ENCODE data around the gene CCT8L2. TPM values are rescaled to one million over a fixed set of nuclear protein-coding genes. Genes with fewer than 3 reads are reported as not detected.
A peak's percentile ranks its signal among the peaks of the same experiment; 100 is the strongest.
"Not testable (repeated sequence)": the region's sequence is repeated elsewhere in the genome, so short reads cannot be mapped to it uniquely, and the experiment has no call there.

Gene CCT8L2
- not detected in 2 replicates for total RNA-seq (2012; rRNA removed)

DNA sequence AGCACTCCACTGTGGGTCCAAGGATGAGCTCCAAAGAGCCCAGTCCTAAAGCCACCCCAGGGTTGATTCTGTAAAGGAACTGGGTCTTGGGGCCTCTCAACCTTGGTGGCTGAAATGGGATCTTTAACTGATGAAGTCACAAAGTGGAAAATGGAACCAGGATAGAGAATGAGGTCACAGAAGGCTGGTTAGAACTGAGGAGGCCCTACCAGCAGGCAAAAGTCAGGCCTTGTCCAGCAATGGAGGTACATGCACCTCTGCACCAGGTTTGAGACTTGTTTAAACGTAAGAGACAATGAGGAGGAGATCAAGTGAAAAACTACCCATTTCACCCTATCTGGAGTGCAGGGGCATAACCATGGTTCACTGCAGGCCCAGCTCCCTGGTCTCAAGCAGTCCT lies at the start of gene CCT8L2:
Gene CCT8L2 (minus strand): TSS at position 101 of the 400 bp plus-strand sequence. CDS start 260 bp downstream, outside the sequence.
- not testable (repeated sequence) for H3K36me3 ChIP-seq (ENCODE audit: insufficient read depth, low read length); H3K4me2 ChIP-seq (ENCODE audit: low read length); H3K27me3 ChIP-seq (ENCODE audit: control insufficient read depth, insufficient read depth, low read length); H3K9me3 ChIP-seq (replicated peaks; ENCODE audit: low read length); H3K4me3 ChIP-seq (ENCODE audit: low read length); H3K4me1 ChIP-seq (ENCODE audit: control insufficient read depth, insufficient read depth, low read length); H3K9ac ChIP-seq (ENCODE audit: low read depth, low read length)

DNA sequence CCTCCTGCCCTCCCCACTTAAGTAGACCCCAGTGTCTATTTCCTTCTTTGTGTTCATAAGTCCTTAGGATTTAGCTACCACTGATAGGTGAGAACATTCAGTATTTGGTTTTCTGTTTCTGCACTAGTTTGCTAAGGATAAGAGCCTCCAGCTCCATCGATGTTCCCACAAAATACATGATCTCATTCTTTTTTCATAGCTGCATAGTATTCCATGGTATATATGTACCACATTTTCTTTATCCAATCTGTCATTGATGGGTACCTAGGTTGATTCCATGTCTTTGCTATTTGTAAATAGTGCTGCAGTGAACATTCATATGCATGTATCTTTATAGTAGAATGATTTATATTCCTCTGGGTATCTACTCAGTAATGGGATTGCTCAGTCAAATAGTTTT lies 42.8 kb upstream of the CCT8L2 start:
- not testable (repeated sequence) for H3K4me3 ChIP-seq (ENCODE audit: low read length); H3K27me3 ChIP-seq (ENCODE audit: control insufficient read depth, insufficient read depth, low read length); H3K4me1 ChIP-seq (ENCODE audit: control insufficient read depth, insufficient read depth, low read length); H3K9ac ChIP-seq (ENCODE audit: low read depth, low read length); H3K9me3 ChIP-seq (replicated peaks; ENCODE audit: low read length); H3K36me3 ChIP-seq (ENCODE audit: insufficient read depth, low read length); H3K4me2 ChIP-seq (ENCODE audit: low read length)

- not testable (repeated sequence) for H3K4me1 ChIP-seq (ENCODE audit: control insufficient read depth, insufficient read depth, low read length); H3K9ac ChIP-seq (ENCODE audit: low read depth, low read length); H3K36me3 ChIP-seq (ENCODE audit: insufficient read depth, low read length); H3K4me2 ChIP-seq (ENCODE audit: low read length); H3K27me3 ChIP-seq (ENCODE audit: control insufficient read depth, insufficient read depth, low read length); H3K9me3 ChIP-seq (replicated peaks; ENCODE audit: low read length); H3K4me3 ChIP-seq (ENCODE audit: low read length)
These were observed 41.5 kb upstream of the CCT8L2 start for GRCh38 chr22:16634092-16634491.

DNA sequence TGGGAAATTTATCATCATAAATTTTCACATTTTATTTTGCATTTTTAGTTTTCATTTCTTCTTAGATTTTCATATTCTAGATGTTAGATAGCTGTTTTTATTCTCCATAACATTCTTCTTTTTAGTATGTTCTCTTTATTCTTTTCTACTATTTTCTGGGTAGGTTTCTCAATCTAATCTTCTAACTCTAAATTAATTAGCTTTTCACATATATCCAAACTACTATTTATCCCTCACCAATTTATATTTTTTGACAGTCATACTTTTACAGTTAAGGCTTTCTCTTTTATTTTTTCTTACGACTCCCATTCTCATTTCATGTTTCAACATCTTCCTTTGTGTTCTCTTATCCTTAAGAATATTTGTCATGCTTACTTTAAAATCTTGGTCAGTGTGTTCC lies 35.9 kb upstream of the CCT8L2 start:
- H3K4me3 ChIP-seq (ENCODE audit: low read length); H3K9me3 ChIP-seq (replicated peaks; ENCODE audit: low read length); H3K4me2 ChIP-seq (ENCODE audit: low read length); H3K9ac ChIP-seq (ENCODE audit: low read depth, low read length); H3K4me1 ChIP-seq (ENCODE audit: control insufficient read depth, insufficient read depth, low read length); H3K27me3 ChIP-seq (ENCODE audit: control insufficient read depth, insufficient read depth, low read length); H3K36me3 ChIP-seq (ENCODE audit: insufficient read depth, low read length): not testable (repeated sequence)

- not testable (repeated sequence) for H3K36me3 ChIP-seq (ENCODE audit: insufficient read depth, low read length); H3K4me3 ChIP-seq (ENCODE audit: low read length); H3K27me3 ChIP-seq (ENCODE audit: control insufficient read depth, insufficient read depth, low read length); H3K9me3 ChIP-seq (replicated peaks; ENCODE audit: low read length); H3K4me1 ChIP-seq (ENCODE audit: control insufficient read depth, insufficient read depth, low read length); H3K9ac ChIP-seq (ENCODE audit: low read depth, low read length); H3K4me2 ChIP-seq (ENCODE audit: low read length)
These were observed 32.4 kb upstream of the CCT8L2 start for GRCh38 chr22:16625018-16625417.

DNA sequence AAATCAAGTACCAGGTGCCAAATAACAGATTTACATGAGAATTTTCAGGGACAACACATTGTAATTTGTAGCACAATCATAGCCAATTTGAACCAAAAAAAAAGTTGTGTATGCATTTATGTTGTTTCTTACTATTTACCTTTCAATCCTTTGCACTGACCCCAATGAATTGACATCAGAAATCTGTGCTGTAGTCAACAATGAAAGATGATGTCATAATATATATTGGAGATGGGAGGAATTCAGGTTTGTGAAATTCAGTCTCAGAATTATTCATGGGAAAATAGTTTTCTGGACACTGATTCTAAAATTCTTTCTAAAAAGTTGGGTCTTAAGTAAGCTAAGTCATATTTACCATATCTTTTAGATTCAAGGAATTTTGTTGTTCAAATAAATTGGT lies 31.0 kb upstream of the CCT8L2 start:
- H3K4me1 ChIP-seq (ENCODE audit: control insufficient read depth, insufficient read depth, low read length); H3K27me3 ChIP-seq (ENCODE audit: control insufficient read depth, insufficient read depth, low read length); H3K4me3 ChIP-seq (ENCODE audit: low read length); H3K36me3 ChIP-seq (ENCODE audit: insufficient read depth, low read length); H3K4me2 ChIP-seq (ENCODE audit: low read length); H3K9ac ChIP-seq (ENCODE audit: low read depth, low read length); H3K9me3 ChIP-seq (replicated peaks; ENCODE audit: low read length): not testable (repeated sequence)

DNA sequence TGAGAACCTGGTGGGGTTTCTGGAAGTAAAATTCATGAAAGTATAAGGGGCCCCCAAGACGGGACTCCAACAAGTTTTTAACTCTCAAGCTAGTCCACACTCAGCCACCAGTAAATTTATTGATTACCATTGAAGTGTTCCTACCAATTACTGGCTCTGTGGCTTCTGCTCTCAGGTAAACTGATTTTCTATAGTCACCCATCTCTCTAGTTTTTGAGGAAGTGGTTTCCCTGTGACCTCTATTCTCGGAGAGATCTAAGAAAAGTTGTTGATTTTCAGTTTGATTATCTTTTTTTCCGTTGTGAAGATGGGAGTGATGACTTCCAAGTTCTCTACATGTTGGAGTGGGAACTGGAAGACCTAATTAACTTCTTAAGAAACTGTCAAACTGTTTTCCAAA lies 24.9 kb upstream of the CCT8L2 start:
- not testable (repeated sequence) for H3K27me3 ChIP-seq (ENCODE audit: control insufficient read depth, insufficient read depth, low read length); H3K9ac ChIP-seq (ENCODE audit: low read depth, low read length)

GRCh38 chr22:16616390-16616938 lies 23.9 kb upstream of the CCT8L2 start:
- not testable (repeated sequence) for H3K4me3 ChIP-seq (ENCODE audit: low read length); H3K9me3 ChIP-seq (replicated peaks; ENCODE audit: low read length); H3K4me2 ChIP-seq (ENCODE audit: low read length); H3K27me3 ChIP-seq (ENCODE audit: control insufficient read depth, insufficient read depth, low read length); H3K4me1 ChIP-seq (ENCODE audit: control insufficient read depth, insufficient read depth, low read length); H3K9ac ChIP-seq (ENCODE audit: low read depth, low read length); H3K36me3 ChIP-seq (ENCODE audit: insufficient read depth, low read length)

More for the DNA sequence above, 24.9 kb upstream of the CCT8L2 start:
- H3K9me3 ChIP-seq (replicated peaks; ENCODE audit: low read length); H3K4me1 ChIP-seq (ENCODE audit: control insufficient read depth, insufficient read depth, low read length); H3K36me3 ChIP-seq (ENCODE audit: insufficient read depth, low read length); H3K4me3 ChIP-seq (ENCODE audit: low read length); H3K4me2 ChIP-seq (ENCODE audit: low read length): not testable (repeated sequence)

DNA sequence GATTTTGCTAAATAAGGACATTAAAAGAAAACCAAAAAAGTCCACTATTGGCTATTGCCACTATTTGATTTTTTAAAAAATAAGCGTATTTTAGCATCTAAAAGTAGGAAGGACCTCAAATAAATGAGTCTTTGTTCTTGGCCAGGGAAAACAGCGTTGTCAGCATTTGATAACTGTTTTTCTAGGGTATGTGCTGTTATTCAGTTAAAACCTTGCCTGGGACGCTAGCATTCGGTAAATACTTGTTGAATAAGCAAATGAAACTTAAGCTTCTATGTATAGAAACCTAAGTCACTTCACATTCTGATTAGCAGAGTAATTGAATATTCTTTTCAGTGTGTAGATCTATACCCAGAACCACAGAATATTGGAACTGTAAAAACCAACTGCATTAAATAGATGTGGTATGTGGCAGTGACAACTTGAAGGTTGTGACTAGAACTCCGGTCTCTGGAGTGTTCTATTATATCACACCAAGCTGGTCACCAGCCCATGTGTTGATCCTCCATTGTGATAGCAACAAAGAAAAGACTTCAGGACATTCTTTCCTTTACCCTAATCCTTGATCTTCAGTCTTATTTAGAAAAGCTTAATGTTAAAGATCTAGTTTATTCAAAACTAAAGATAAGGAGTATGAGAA lies 23.1 kb upstream of the CCT8L2 start:
- not testable (repeated sequence) for H3K4me3 ChIP-seq (ENCODE audit: low read length); H3K27me3 ChIP-seq (ENCODE audit: control insufficient read depth, insufficient read depth, low read length); H3K9ac ChIP-seq (ENCODE audit: low read depth, low read length); H3K36me3 ChIP-seq (ENCODE audit: insufficient read depth, low read length); H3K4me1 ChIP-seq (ENCODE audit: control insufficient read depth, insufficient read depth, low read length); H3K4me2 ChIP-seq (ENCODE audit: low read length); H3K9me3 ChIP-seq (replicated peaks; ENCODE audit: low read length)

- Histone ChIP-seq H3K27me3 (ENCODE audit: control insufficient read depth, insufficient read depth, low read length) (no peaks in the 10 kb centered on the region), H3K9ac (ENCODE audit: low read depth, low read length) (no peak overlapping the region), H3K36me3 (ENCODE audit: insufficient read depth, low read length) (no peaks in the 10 kb centered on the region), H3K4me2 (ENCODE audit: low read length) (peak overlapping the region; percentile 47), H3K9me3 (replicated peaks; ENCODE audit: low read length) (no peaks in the 10 kb centered on the region), H3K4me1 (ENCODE audit: control insufficient read depth, insufficient read depth, low read length) (no peaks in the 10 kb centered on the region), H3K4me3 (ENCODE audit: low read length) (peak overlapping the region; percentile 39)
These were observed 17.1 kb upstream of the CCT8L2 start for GRCh38 chr22:16609548-16610261.

DNA sequence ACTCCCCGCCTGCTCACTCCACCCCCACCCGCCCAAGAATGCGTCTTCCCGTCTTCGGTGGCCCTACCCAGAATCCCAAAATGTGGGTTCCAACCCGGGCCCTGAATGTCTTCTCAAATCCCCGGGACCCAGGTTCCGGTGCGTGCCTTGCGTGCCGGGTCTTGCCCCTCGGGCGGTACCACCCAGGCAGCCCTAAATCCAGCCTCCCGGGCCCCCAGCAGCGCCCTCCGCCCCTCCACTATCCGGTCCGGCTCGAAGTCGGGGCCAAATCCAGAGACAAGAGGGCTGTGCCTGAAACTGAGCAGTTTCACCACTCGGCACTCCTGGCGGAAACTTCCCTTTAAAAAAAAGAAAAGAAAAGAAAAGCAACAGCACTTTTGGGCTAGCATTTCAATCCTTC lies 16.3 kb upstream of the CCT8L2 start:
- no peak overlapping the region for H3K4me3 ChIP-seq (ENCODE audit: low read length)
- no peak overlapping the region for H3K9ac ChIP-seq (ENCODE audit: low read depth, low read length)
- no peaks in the 10 kb centered on the region for H3K36me3 ChIP-seq (ENCODE audit: insufficient read depth, low read length)
- no peaks in the 10 kb centered on the region for H3K9me3 ChIP-seq (replicated peaks; ENCODE audit: low read length)
- H3K4me1 ChIP-seq (ENCODE audit: control insufficient read depth, insufficient read depth, low read length): no peaks in the 10 kb centered on the region
- no peaks in the 10 kb centered on the region for H3K27me3 ChIP-seq (ENCODE audit: control insufficient read depth, insufficient read depth, low read length)
- H3K4me2 ChIP-seq (ENCODE audit: low read length): peak overlapping the region; percentile 47
